Upper lobe of left lung (tissue), 6 donors: ENCODE measurements around the gene NCAPD3. TPM values are rescaled to one million over a fixed set of nuclear protein-coding genes. Genes with fewer than 3 reads are reported as not detected.
A peak's percentile ranks its signal among the peaks of the same experiment; 100 is the strongest.

Experiments
- ATAC-seq, 2 donors: fragments of 200-7000 bp; cut with Tn5 transposase; one replicate each; pipeline ENCODE4 v1.9.1; 2022; ENCODE audit warnings: mild to moderate bottlenecking in 2 of 2, moderate library complexity in 2 of 2; ENCODE audit not compliant: low FRiP score in 2 of 2
- DNase-seq, 2 donors: peaks; one replicate each; pipeline ENCODE4 v3.0.0-alpha.2; 2019 to 2020
- H3K27ac ChIP-seq, 4 donors: fragments of 200-600 bp; sonication (generic); one replicate each; pipeline ENCODE4 v1.5.1; 2016 to 2019
- H3K27me3 ChIP-seq, 4 donors: fragments of 200-600 bp; sonication (generic); one replicate each; pipeline ENCODE4 v1.5.1; 2017 to 2019
- H3K36me3 ChIP-seq, 4 donors: fragments of 200-600 bp; sonication (generic); one replicate each; pipeline ENCODE4 v1.5.1; 2016 to 2019
- H3K4me1 ChIP-seq, 4 donors: fragments of 200-600 bp; sonication (generic); one replicate each; pipeline ENCODE4 v1.5.1; 2018 to 2019
- H3K4me3 ChIP-seq, 4 donors: fragments of 200-600 bp; sonication (generic); one replicate each; pipeline ENCODE4 v1.5.1; 2017 to 2019; ENCODE audit warnings: mild to moderate bottlenecking in 2 of 4, moderate library complexity in 1 of 4
- H3K9me3 ChIP-seq, 4 donors: fragments of 200-600 bp; sonication (generic); one replicate each; pipeline ENCODE4 v1.5.1; 2018 to 2019
- CTCF ChIP-seq, 6 experiments: fragments of 450-650 bp in 4 of 6; fragments of 200-600 bp in 2 of 6; sonication (generic) in 2 of 6; IDR thresholded peaks; one replicate each; pipeline ENCODE4 v1.5.1; 2016 to 2019; ENCODE audit warnings: antibody characterized with exemption in 6 of 6
- EP300 ChIP-seq, 4 donors: sonication (generic); formaldehyde crosslinking; IDR thresholded peaks; one replicate each; pipeline ENCODE4 v1.5.1; 2017; ENCODE audit warnings: antibody characterized with exemption in 4 of 4, control low read depth in 2 of 4
- POLR2A ChIP-seq, 4 donors: fragments of 450-650 bp; IDR thresholded peaks; one replicate each; pipeline ENCODE4 v1.5.1; 2016 to 2017; ENCODE audit warnings: antibody characterized with exemption in 4 of 4, mild to moderate bottlenecking in 2 of 4
- POLR2AphosphoS5 ChIP-seq, 2 donors: sonication (generic); formaldehyde crosslinking; IDR thresholded peaks; one replicate each; pipeline ENCODE4 v1.5.1; 2017; ENCODE audit warnings: antibody characterized with exemption in 2 of 2
- WGBS, 2 donors: methylation state at CpG; one replicate each; pipeline ENCODE4 v1.1.5; 2017 to 2018; 5-methylcytosine and 5-hydroxymethylcytosine counted together
- total RNA-seq, 6 donors: library from RNA; depleted of rRNA in 4 of 6; stranded (reverse); fragments of >200 nt in 4 of 6; gene quantifications; one replicate each; pipeline versions ENCODE4 v1.1.0 to v1.2.1, GENCODE V29; 2016 to 2021
- donor health status: DM: no; HTN: no; CAD: no; lungs with moderate emphysema.
- donor health status: DM: no; HTN: yes; CAD: no; lungs with severe emphysema.

The NCAPD3 gene
- total RNA-seq, 6 donors from 2014 or later = 9.9 to 32.5 (median 15.8) TPM

GRCh38 chr11:134231958-134232659, 8.3 kb upstream of the NCAPD3 start:
- 57 to 62% methylated on average over 9 to 10 of the region's 10 CpGs for WGBS, 2 donors
- Histone ChIP-seq H3K27ac (peak overlapping the region in 3 of 4 donors; percentile 6 to 33 (median 8)), H3K9me3 (no peaks in the 10 kb centered on the region), H3K36me3 (peaks cover 0 to 20% (median 8%) of the 10 kb centered on the region in 4 donors), H3K27me3 (no peaks in the 10 kb centered on the region), H3K4me3 (no peak overlapping the region), H3K4me1 (peaks cover 6 to 44% (median 35%) of the 10 kb centered on the region in 4 donors)
- ATAC-seq = no peak
- no peak for TF ChIP-seq POLR2AphosphoS5 (IDR thresholded peaks at IDR 0.05)
- TF ChIP-seq CTCF (IDR thresholded peaks at IDR 0.05) = no peak
- no peak for TF ChIP-seq POLR2A (IDR thresholded peaks at IDR 0.05)
- no peak for TF ChIP-seq EP300 (IDR thresholded peaks at IDR 0.05)
- no peak for DNase-seq

GRCh38 chr11:134230339-134230738, 6.6 kb upstream of the NCAPD3 start:
- no peak for ATAC-seq
- H3K27ac ChIP-seq = peak overlapping the region in 1 of 4 donors; percentile 17
- H3K4me3 ChIP-seq = no peak overlapping the region
- no peak for DNase-seq
- TF ChIP-seq POLR2AphosphoS5 (IDR thresholded peaks at IDR 0.05) (no peak), CTCF (IDR thresholded peaks at IDR 0.05) (no peak), EP300 (IDR thresholded peaks at IDR 0.05) (no peak), POLR2A (IDR thresholded peaks at IDR 0.05) (no peak)
- no peaks in the 10 kb centered on the region for H3K27me3 ChIP-seq
- no peaks in the 10 kb centered on the region for H3K9me3 ChIP-seq
- peaks cover 0 to 7% (median 3%) of the 10 kb centered on the region in 4 donors for H3K36me3 ChIP-seq
- H3K4me1 ChIP-seq = peaks cover 21 to 61% (median 52%) of the 10 kb centered on the region in 4 donors
- WGBS, 2 donors = 68 to 70% methylated on average over 4 of the region's 4 CpGs

- ATAC-seq (no peak), DNase-seq (no peak)
- Histone ChIP-seq H3K27me3 (no peaks in the 10 kb centered on the region), H3K4me3 (no peak overlapping the region), H3K9me3 (no peaks in the 10 kb centered on the region), H3K36me3 (no peaks in the 10 kb centered on the region), H3K27ac (no peak overlapping the region), H3K4me1 (peaks cover 21 to 64% (median 52%) of the 10 kb centered on the region in 4 donors)
- WGBS, 2 donors = 72 to 77% methylated on average over 6 of the region's 6 CpGs
- TF ChIP-seq EP300 (IDR thresholded peaks at IDR 0.05) (no peak), POLR2AphosphoS5 (IDR thresholded peaks at IDR 0.05) (no peak), CTCF (IDR thresholded peaks at IDR 0.05) (no peak), POLR2A (IDR thresholded peaks at IDR 0.05) (no peak)
These were observed 5.5 kb upstream of the NCAPD3 start for GRCh38 chr11:134229126-134229790.

GRCh38 chr11:134228625-134229024, 4.9 kb upstream of the NCAPD3 start:
- H3K27me3 ChIP-seq = no peaks in the 10 kb centered on the region
- no peaks in the 10 kb centered on the region for H3K9me3 ChIP-seq
- ATAC-seq = no peak
- no peak overlapping the region for H3K4me3 ChIP-seq
- peaks cover 21 to 64% (median 52%) of the 10 kb centered on the region in 4 donors for H3K4me1 ChIP-seq
- 80 to 83% methylated on average over 6 of the region's 6 CpGs for WGBS, 2 donors
- TF ChIP-seq EP300 (IDR thresholded peaks at IDR 0.05) = no peak
- no peak for TF ChIP-seq POLR2A (IDR thresholded peaks at IDR 0.05)
- no peak for TF ChIP-seq POLR2AphosphoS5 (IDR thresholded peaks at IDR 0.05)
- no peak for TF ChIP-seq CTCF (IDR thresholded peaks at IDR 0.05)
- no peak for DNase-seq
- no peaks in the 10 kb centered on the region for H3K36me3 ChIP-seq
- H3K27ac ChIP-seq = no peak overlapping the region
